HL-60/S4 treated with phorbol 12-myristate 13-acetate at 8.2 ng/mL for 4 days and 3 days (cell line): ENCODE measurements around the gene LMNA.

ENCODE experiments used
- in situ Hi-C: fragments of 300-500 bp; cut with MboI; formaldehyde crosslinking; loops from 2 replicates; pipeline ENCODE4 v1.15.0; 2022; ENCODE audit warnings: low sequenced_read_pairs

LMNA gene

GRCh38 chr1:156136970-156137483 is 22.5 kb downstream of the LMNA start:
- in situ Hi-C loops, result no loop called here

DNA sequence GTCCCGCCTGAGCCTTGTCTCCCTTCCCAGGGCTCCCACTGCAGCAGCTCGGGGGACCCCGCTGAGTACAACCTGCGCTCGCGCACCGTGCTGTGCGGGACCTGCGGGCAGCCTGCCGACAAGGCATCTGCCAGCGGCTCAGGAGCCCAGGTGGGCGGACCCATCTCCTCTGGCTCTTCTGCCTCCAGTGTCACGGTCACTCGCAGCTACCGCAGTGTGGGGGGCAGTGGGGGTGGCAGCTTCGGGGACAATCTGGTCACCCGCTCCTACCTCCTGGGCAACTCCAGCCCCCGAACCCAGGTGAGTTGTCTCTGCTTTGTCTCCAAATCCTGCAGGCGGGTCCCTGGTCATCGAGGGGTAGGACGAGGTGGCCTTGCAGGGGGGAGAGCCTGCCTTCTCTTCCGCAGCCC is 24.0 kb downstream of the LMNA start:
- in situ Hi-C loops, result no loop called here

GRCh38 chr1:156140879-156141707 is 26.6 kb downstream of the LMNA start:
- in situ Hi-C loops, result loop anchor here (10.0 kb wide), 1 partner anchor 84 kb away; no protein-coding TSS in a partner anchor

DNA sequence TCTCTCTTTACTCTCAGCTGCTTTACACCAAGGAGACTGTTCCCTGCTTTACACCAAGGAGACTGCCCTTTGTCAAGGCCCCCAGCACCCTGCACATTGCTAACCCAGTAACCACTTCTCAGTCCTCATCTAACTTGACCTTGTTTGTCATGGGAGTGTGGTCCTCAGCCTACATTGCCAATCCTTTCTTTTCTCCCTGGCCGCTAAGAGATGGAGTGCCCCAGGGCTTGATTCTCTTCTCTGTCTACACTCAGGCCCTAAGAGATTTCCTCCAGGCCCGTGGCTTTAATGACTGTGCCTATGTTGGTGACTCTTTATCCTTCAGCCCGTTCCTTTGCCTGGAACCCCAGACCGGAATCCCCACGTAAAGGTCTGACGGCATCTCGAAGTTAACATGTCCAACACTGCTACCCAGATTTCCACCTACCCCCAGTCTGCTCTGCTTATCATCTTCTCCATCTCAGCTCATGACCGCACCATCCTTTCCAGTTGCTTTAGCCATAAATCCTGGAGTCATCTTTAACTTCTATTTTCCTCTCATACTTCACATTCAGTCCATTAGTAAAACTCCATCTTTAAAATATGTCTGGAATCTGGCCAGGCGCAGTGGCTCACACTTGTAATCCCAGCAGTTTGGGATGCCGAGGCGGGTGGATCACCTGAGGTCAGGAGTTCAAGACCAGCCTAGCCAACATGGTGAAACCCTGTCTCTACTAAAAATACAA is 29.4 kb downstream of the LMNA start:
- in situ Hi-C loops, result loop anchor here (10.0 kb wide), 1 partner anchor 81 kb away; no protein-coding TSS in a partner anchor

DNA sequence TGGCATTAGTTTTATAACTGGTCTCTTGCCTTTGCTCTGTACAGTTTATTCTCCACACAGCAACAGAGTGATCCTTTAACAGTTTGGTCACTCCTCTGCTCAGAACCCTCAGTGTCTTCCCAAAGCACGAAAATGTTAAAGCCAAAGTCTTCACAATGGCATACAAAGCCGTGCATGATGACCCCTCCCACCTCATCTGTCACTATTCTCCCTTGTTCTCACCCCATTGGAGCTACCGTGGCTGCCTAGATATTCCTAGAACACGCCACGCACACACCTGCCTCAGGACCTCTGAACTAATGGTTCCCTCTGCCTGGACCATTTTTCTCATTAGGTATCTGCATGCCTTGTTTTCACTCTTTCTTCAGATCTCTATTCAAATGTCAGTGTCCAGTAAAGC is 30.2 kb downstream of the LMNA start:
- in situ Hi-C loops, result loop anchor here (10.0 kb wide), 1 partner anchor 80 kb away; no protein-coding TSS in a partner anchor

- in situ Hi-C loops, result loop anchor here (10.0 kb wide), 1 partner anchor 79 kb away; no protein-coding TSS in a partner anchor
These were observed 31.1 kb downstream of the LMNA start for GRCh38 chr1:156145650-156146019.

DNA sequence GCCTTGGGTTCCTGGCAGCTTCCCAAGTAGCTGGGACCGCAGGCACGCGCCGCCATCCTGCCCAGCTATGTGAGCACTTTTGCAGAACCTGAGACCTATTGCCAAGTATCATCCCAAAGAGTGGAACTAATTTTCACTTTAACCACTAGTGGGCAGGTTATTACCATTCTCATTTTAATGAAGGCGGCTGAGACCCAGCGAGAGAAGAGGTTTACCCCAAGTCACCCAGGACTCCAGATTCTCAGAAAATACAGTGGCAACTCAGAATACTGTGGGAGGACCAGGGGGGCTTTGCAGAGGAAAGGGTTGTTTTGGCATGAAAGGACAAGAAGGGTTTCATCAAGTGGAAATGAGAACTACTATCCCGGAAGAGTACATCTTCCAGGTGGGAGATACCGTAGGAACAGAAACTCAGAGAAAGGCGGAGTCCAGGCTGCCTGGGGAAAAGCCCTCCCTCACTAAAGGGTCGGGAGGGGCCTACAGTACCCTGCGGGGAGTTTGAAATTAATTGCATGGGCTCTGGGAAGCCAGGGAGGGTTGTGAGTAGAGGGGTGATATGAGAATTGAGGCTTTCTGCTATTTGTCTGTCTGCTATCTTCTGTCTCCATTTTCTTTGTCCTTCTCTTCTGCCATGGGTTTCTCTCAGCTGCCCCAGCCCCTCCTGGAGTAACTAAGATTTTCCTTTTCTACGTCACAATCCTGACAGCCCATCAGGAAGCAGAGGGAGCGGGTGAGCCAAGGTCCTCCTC is 31.7 kb downstream of the LMNA start:
- in situ Hi-C loops, result loop anchor here (10.0 kb wide), 1 partner anchor 79 kb away; no protein-coding TSS in a partner anchor

GRCh38 chr1:156146769-156147405 is 32.4 kb downstream of the LMNA start:
- in situ Hi-C loops, result loop anchor here (10.0 kb wide), 1 partner anchor 78 kb away; no protein-coding TSS in a partner anchor

GRCh38 chr1:156148216-156148615 is 33.7 kb downstream of the LMNA start:
- in situ Hi-C loops, result loop anchor here (10.0 kb wide), 1 partner anchor 77 kb away; no protein-coding TSS in a partner anchor

GRCh38 chr1:156149374-156150332 is 35.1 kb downstream of the LMNA start:
- in situ Hi-C loops, result loop anchor here (10.0 kb wide), 1 partner anchor 75 kb away; no protein-coding TSS in a partner anchor

DNA sequence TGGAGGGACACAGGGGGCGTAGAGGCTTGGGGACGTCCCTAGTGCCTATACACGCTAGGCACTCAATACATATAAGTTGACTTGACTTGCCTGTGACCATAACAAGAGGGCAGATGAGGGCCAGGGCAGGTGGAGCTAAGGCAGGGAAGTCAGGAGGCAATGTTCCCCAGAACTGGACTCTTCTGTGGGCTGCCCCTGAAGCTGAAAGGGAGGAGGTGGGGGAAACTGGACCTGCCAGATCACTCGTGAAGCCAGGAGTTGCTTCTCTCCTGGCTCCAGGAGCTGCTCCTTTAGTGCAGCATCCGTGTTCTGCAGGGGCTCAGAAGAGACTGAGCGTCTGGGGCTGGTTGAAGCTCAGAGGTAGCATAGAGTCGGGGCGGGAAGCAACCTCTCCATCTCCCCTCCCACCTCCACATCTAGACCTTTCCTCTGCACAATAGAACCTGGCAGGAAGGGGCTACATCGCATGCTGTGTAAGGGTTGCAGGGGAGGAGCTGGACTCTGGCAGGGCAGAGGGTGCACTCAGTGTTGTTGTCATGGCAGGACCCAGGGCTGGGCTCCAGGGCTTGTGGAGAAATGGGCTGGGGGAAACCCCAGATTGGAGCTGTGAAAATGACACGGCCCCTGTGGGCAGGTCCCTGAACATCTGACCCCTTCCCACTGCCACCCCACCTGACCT is 36.0 kb downstream of the LMNA start:
- in situ Hi-C loops, result no loop called here

DNA sequence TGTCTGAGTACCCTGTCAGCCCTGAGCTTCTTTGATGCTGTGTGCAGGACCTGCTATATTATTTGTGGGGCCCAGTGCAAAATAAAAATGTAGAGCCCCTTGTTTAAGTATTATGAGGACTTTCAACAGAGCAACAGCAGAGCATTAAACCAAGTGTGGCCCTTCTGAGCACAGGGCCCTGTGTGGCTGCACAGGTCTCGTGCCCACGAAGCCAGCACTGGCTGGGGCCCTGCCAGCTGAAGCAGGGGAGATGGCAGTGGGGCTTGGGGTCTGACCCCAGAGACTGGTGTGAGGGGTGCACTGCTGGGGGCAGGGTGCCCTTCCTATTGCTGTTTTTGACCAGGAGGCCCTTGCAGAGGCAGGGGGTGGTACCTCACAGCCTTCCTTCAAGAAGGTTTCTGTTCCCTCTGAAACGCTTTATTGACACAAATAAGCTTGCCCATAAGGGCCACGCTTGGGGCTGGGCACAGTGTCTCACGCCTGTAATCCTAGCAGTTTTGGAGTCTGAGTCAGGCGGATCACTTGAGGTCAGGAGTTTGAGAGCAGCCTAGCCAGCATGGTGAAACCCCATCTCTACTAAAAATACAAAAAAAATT is 36.7 kb downstream of the LMNA start:
- in situ Hi-C loops, result no loop called here

DNA sequence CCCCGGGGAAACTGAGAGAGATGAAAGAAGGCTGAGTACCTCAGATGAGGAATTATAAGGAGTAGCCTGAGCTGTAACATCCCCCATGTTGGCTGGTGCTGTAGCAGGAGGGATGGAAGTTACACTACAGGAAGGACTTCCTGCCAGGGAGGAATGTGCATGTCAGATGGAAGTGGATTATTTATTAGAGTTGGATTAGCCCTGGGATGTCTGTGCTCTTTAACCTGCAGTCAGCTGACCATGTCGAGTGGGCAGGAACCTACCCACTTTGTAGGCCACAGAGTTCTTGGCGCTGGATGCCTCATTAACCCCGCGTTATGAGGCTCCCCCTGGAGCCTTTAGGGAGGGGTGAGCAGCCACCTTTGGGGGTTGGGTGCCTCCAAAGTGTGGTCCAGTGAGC is 38.1 kb downstream of the LMNA start:
- in situ Hi-C loops, result no loop called here

GRCh38 chr1:156153362-156153761 is 38.9 kb downstream of the LMNA start, which contains the start of gene SEMA4A:
TSS of gene SEMA4A (plus strand) at chr1:156153585. CDS start at chr1:156154579, 994 bp downstream.
- in situ Hi-C loops, result no loop called here

GRCh38 chr1:156154317-156154749 is 39.8 kb downstream of the LMNA start:
- in situ Hi-C loops, result no loop called here

DNA sequence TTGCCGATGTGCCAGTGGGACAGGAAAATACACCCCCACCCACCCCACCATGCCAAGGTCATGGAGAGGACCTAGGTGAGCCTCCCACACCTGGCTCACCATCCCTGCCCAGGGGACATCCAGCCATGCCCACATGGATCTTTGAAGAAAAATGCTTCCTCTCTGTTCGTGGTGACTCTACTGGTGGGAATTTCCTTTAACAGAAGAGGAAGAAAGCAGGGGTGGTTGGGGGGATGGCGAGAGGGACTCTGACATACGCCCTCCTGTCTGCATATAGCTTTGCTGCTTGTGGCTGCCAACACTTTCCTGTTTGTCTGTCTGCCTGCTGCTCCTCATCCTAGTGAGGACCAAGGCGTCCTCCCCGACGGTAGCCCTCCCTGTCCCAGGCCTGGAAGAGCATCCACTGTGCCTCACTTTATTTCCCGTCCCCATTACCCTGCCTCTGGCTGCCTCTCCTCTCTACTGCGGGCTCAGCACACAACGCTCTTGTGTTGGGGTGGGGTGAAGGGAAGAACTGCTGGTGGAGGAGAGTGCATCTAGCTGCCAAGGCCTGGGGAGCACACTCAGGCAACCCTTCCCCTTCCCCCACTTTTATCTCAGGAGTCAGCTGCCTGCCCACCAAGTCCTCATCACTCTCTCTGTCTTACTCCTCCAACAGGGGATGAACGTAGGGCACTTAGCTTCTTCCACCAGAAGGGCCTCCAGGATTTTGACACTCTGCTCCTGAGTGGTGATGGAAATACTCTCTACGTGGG is 41.4 kb downstream of the LMNA start:
- in situ Hi-C loops, result no loop called here

- in situ Hi-C loops, result no loop called here
These were observed 43.0 kb downstream of the LMNA start for GRCh38 chr1:156157506-156157905.
